Loucy (cell line): ENCODE results near the gene MACROD1.

Source experiments
- CTCF ChIP-seq: fragments of 200-600 bp; sonication (generic); conservative IDR thresholded peaks from 2 replicates; pipeline ENCODE4 v1.5.1; 2014; ENCODE audit warnings: mild to moderate bottlenecking, antibody characterized with exemption, low read length
- EZH2phosphoT487 ChIP-seq: fragments of 200-600 bp; IDR thresholded peaks from 2 replicates; pipeline ENCODE4 v1.6.1; 2018; ENCODE audit warnings: antibody characterized with exemption, mild to moderate bottlenecking, moderate library complexity, borderline replicate concordance

GRCh38 chr11:64007160-64007628 lies 158.7 kb downstream of the MACROD1 start:
- no peak for TF ChIP-seq EZH2phosphoT487
- no peak for TF ChIP-seq CTCF
